Kidney tubule cell (primary cell): ENCODE results near the gene LCMT2.

Experiments
- DNase-seq: peaks from one replicate; pipeline ENCODE4 v3.0.0-alpha.2; 2018; ENCODE audit warnings: low spot score

LCMT2 gene

GRCh38 chr15:43329960-43330779 lies at the start of gene LCMT2:
TSS of gene LCMT2 (minus strand) at chr15:43330573. CDS start at chr15:43330489, 84 bp downstream.
- peak; percentile 96 for DNase-seq

- DNase-seq: no peak
These were observed 48.2 kb upstream of the LCMT2 start for GRCh38 chr15:43378601-43379000.

DNA sequence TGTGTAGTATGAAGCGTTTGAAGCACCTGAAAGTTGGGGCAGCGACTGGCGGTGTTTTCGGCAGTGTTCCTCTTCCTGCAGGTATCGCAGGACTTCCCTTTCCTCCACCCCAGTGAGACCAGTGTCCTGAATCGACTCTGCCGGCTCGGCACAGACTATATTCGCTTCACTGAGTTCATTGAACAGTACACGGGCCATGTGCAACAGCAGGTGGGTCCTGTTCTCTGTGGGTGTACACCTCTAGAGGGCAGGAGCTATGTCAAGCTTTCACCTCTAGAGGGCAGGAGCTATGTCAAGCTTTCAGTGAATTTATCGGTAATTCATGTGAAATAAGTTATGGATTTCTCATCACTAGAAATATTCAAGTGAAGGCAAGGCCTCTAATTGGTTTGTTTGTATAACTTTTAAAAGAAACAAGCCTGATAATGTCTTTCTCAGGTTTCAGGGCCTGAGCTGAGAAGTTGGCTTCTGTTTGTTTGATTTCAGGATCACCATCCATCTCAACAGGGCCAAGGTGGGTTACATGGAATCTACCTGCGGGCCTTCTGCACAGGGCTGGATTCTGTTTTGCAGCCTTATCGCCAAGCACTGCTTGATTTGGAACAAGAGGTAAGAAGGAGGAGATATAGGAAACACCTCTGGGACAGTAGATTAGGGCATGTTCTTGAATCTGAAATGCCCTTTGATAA lies 45.8 kb upstream of the LCMT2 start:
- DNase-seq: peak; percentile 45

GRCh38 chr15:43370975-43371974 lies 40.9 kb upstream of the LCMT2 start, which contains the start of the genes TUBGCP4 and ZSCAN29:
TSS of gene TUBGCP4 (plus strand) at chr15:43371101. CDS start at chr15:43371355, 254 bp downstream.
TSS of gene ZSCAN29 (minus strand) at chr15:43371043. CDS start at chr15:43369913, 1,130 bp downstream.
- DNase-seq: peak; percentile 85

DNA sequence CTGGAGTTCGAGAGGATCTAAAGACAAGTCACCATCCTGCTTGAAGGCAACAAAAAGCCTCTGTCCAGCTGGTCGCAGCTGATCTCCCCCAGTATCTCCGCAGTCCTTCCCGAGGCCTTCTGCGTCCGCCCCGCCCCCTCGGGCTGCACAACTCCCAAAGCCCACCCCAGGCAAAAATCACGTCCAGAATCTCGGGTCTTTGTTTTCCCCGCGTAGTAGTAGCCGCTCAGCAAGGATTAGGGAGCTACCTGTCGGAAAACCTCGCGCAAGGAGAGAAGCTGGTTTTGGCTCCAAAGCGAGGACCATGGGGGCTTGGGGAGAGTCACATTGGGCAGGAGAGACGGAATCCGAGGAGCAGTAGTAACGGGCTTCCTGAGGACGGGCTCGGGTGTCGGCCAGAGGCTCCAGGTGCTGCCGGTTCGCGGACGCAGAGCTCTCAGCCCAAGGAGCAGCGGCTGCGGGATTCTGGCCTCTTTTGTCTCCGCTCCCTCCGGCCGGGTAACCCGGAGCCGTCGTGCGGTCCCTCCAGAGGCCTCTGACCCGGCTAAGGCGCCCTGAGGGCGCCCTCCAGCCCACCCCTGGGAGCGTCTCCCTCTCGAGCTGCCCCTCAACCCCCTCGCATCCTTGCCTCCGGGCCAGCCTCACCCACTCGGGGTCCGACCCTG lies 40.1 kb upstream of the LCMT2 start:
- DNase-seq: peak; percentile 18

DNA sequence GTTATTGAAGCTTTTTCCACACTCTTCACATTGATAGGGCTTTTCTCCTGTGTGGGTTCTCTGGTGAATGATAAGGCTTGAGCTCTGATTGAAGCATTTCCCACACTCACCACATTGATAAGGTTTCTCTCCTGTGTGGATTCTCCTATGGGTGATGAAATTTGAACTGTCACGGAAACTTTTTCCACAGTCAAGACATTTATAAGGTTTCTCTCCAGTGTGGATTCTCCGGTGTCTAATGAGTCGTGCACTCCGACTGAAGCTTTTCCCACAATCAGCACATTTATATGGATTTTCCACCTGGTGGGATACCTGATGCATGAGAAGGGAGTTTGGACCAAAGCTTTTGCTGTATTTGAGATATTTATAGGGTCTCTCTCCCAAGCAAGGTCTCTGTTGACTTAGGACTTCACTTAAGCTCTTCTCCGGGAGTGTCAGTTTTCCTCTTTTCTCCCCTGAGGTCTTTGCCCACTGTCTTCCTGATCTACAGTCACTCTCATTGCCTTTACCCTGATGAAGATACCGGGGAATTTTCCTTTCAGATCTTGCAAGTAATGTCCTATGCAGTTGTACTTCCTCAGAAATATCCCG lies 31.0 kb upstream of the LCMT2 start:
- no peak for DNase-seq

DNA sequence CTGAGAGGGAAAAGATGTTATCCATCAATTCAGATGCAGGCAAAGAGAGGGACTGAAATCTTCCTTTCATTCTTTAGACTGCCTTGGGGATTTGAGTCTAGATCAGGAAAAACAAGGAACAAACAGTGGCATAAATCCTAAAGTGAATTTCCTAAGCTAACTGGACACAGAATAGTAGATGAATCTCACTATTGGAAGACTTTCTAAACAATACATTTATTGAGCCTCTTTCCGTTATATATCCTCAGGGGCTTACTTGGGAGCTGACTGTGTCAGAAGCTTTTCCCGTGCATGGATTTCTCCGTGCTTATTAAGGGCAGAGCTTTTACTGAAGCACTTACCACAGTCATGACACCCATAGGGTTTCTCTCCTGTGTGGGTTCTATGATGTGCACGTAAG lies 30.4 kb upstream of the LCMT2 start:
- no peak for DNase-seq

DNA sequence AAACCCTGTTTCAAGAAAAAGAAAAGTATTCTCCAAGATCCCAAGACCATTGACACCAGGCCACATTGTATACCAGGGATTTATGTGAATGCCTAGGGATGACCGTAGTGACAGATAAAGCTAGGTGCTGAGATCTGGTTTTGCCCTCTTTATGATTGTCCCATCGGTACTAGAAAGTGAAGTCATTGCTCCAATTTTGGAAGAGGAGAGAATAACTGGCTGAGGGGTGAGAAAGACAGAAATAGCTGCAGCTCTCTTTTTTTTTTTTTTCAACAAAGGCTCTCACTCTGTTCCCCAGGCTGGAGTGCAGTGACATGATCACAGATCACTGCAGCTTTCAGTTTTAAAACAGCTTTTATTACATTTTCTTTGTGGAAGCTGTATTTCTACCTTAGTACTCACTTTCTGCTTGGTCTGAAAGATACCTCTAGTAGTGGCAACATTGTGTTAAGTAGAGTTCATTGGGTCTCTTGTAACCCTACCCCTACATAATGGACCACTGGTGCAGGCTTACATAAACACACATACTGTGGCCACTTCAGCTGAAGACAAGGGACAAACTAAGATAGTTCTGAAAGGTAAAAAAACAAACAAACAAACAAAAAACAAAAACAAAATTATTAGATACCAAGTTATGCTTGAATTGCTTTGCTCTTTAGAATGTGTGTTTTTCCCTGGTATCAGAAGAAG lies 22.5 kb upstream of the LCMT2 start:
- DNase-seq: no peak

DNA sequence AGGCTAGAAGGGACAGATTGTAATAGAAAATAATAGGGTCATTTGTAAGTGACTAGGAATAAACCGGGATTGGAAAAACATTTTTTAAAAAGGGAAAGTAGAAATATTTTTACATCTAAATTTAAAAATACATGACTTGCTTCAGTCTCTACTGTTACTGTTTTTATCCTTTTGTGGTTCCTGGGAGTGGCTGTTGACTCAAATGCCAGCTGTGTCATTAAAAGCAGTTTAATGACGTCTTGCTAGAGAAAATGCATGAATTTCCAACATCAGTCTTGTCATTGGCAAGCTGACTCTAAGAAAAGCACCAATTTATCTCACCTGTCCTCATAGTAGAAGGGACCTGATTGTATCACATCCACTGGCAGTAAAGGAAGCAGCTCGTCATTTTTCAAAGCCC lies 16.7 kb upstream of the LCMT2 start:
- no peak for DNase-seq

DNA sequence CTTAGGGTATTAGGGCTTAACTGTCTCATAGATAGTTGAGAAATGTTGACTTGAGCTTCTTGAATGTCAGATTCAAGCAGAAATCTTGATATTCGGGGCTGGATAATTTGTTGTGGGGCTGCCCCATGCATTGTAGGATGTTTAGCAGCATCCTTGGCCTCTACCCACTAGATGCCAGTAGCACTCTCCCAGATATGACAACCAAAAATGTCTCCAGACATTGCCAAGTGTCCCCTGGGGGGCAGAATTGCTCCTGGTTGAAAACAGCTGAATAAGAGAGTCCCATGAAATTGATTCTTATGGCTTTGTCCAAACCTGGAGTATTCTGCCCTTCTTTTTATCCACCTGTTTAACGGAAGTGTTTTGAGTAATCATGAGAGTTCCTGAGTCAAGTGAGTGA lies 15.9 kb upstream of the LCMT2 start:
- no peak for DNase-seq

DNA sequence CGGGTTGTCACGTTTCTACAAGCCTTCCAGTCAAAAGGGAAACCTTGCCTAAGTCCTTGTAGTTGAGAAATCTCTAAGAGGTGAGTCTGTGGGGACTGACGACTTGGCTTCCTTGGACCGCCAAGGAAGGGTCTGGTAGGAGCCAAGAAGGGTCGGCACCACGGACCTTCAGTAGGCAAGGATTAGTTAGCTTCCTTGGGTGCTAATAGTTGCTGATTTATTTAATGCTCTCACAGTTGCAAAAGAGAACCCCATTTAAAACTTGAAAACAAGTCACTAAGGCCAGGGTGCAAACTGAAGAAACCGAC lies 361 bp upstream of the LCMT2 start:
- no peak for DNase-seq

GRCh38 chr15:43329217-43329959 lies 985 bp downstream of the LCMT2 start:
- DNase-seq: peak; percentile 31

DNA sequence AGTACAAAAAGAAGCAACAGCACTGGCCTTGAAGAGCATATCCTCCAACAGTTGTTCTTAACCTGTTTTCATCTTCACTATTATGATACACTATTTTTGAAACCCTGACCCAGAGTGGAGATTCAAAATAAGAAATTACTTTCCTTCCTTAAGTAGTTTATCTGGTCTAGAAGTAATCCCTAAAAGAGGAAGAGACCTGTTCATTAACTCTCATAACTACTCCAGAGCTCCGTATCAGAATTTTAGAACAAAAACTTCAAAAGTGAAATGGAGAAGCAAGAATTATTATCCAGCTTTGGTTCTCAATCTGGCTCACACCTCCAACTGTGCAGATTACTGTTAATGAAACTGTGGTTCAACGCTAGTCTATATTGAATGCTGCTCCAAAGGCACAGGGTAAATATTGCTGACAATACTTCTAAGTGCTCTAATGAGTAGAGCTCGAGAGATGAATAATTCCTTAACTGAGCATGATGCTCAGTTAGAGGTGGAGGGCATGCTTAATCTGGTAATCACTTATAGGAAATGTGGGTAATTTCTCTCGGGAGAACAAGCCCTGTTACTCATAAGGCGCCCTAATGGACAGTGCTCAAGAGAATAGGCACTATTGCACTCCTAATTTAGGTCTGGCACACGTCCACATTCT lies 5.2 kb downstream of the LCMT2 start:
- DNase-seq: no peak

- DNase-seq: no peak
These were observed 11.2 kb downstream of the LCMT2 start for GRCh38 chr15:43318990-43319771.

GRCh38 chr15:43317566-43318184 lies 12.7 kb downstream of the LCMT2 start:
- DNase-seq: peak; percentile 86

- DNase-seq: no peak
These were observed 13.4 kb downstream of the LCMT2 start for GRCh38 chr15:43316971-43317346.

DNA sequence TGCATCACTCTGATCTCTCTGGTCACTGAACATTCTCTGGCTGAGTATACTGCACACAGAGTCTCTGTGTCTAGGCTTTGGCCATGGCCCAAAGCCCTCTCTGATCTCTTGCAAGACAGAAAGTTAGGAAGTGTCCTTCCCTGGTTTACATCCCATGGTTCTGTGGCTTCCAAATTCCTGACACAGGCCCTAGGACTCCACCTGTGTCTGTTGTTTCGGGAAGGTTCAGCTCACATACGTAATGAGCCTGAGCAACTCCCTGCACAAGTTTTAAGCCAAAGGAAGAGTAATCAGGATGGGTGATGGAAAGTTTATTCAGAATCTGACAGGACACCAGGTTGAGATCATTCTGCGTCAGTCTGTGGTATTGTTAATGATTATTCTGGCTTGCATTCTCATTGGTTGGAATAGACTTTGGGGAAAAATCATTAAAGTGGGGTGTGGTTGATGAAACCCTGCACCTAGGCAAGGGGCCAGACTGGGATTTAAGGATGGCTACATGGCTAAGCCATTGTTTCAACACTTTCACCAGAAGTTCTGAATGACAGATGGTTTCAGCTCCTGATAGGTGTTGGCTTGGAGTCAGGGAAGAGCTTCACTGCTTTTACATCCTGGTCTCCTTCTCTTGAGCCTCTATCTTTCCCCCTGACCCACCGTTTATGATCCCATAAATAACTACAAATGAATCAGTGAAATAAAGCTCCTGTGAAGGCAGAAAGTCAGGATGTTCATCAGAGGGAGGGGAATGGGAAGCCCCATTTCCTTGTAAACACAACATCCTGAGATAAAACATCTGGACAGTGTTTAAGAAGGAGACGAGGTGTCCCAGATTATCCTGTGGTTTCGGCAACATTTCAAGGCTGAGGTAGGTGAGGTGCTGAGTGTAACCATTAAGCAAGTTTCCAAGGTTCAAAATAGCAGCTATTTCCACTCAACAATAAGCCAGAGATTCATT lies 14.1 kb downstream of the LCMT2 start:
- DNase-seq: peak; percentile 77
